K562 (cell line): ENCODE results near the gene SLC1A4. TPM values are rescaled to one million over a fixed set of nuclear protein-coding genes. Genes with fewer than 3 reads are reported as not detected.

Source experiments
- FOXK2 ChIP-seq, 2 experiments: fragments of 450-650 bp; IDR thresholded peaks in 1 of 2; conservative IDR thresholded peaks in 1 of 2; 2 replicates each; pipeline ENCODE4 v1.6.1; 2016; ENCODE audit warnings: low read depth in 2 of 2, mild to moderate bottlenecking in 1 of 2
- POLR3A ChIP-seq: IDR thresholded peaks from 2 replicates; pipeline ENCODE4 v1.6.1; 2011; ENCODE audit warnings: borderline replicate concordance, mild to moderate bottlenecking, moderate library complexity; ENCODE audit not compliant: insufficient read length, insufficient read depth; ENCODE audit errors: extremely low read depth
- SRSF9 ChIP-seq: fragments of 200-400 bp; formaldehyde crosslinking; IDR thresholded peaks from 2 replicates; pipeline ENCODE4 v1.6.1; 2017; ENCODE audit warnings: low read depth, low read length, borderline replicate concordance
- TAF9B ChIP-seq: fragments of 450-650 bp; IDR thresholded peaks from 2 replicates; pipeline ENCODE4 v1.6.1; 2018; ENCODE audit warnings: mild to moderate bottlenecking; ENCODE audit not compliant: partially characterized antibody
- ZBTB40 ChIP-seq, 2 experiments: fragments of 450-650 bp in 1 of 2; sonication (generic) in 1 of 2; formaldehyde crosslinking in 1 of 2; IDR thresholded peaks; 2 replicates each; pipeline versions ENCODE4 v1.7.1 to v1.9.0; 2016 to 2022; ENCODE audit warnings: inconsistent platforms in 1 of 2, mild to moderate bottlenecking in 1 of 2, missing genetic modification reagents in 1 of 2
- polyA plus RNA-seq, 8 experiments: library from polyadenylated mRNA; depleted of rRNA in 4 of 8; stranded (reverse) in 5 of 8; unstranded in 3 of 8; fragments of >200 nt; fragmentation: Nextera tagmentation in 2 of 8; fragmentation: Illumina TruSeq in 1 of 8; extraction: Ambion mirVana in 2 of 8; extraction: Trizol in 1 of 8; gene quantifications; 2 replicates each; pipeline versions ENCODE4 v1.2.1 to v1.2.3, GENCODE V29; 2011 to 2014; ENCODE audit warnings: inconsistent platforms in 1 of 8, missing spikeins in 1 of 8
- total RNA-seq, 7 experiments: library from RNA; depleted of rRNA in 6 of 7; stranded (reverse); fragments of >200 nt in 6 of 7; fragmentation: Illumina TruSeq in 2 of 7; extraction: Trizol in 2 of 7; gene quantifications; 2 replicates each; pipeline versions ENCODE4 v1.2.1 to v1.2.3, GENCODE V29; 2011 to 2021; ENCODE audit warnings: low replicate concordance in 1 of 7

The SLC1A4 gene
- total and polyA plus RNA-seq, 9 of the 15 experiments (the other 6 are each of a cell fraction or from before 2014, with no cell fraction given): 4.4 to 24.0 (median 10.9) TPM

- TF ChIP-seq ZBTB40 (IDR thresholded peaks at IDR 0.05) (peak; percentile 46; the same call in 1 of the 2 replicates), ZBTB40 (CRISPR knock-in tag; IDR thresholded peaks at IDR 0.05) (no peak), SRSF9 (no peak), FOXK2 (conservative IDR thresholded peaks at IDR 0.05 in 1 of 2, IDR thresholded peaks at IDR 0.05 in 1 of 2; ENCODE audit: low read depth in 2 of 2) (0 out of 4 replicates have a peak, but pooled peaks of 1 of the 2 experiments have one; percentile 19), TAF9B (peak; percentile 31), POLR3A (no peak)
Observed at GRCh38 chr2:64987956-64988419, 1.2 kb upstream of the SLC1A4 start (continued).
